GM19035 (cell line): ENCODE results near the gene TRAPPC2L.
A peak's percentile ranks its signal among the peaks of the same experiment; 100 is the strongest.

Experiments used
- ATAC-seq: cut with Tn5 transposase; IDR thresholded peaks from one replicate; pipeline ENCODE4 v1.9.1; 2021; ENCODE audit not compliant: unreplicated experiment

Gene TRAPPC2L

GRCh38 chr16:88856122-88856827, 652 bp upstream of the TRAPPC2L start:
- no peak for ATAC-seq

DNA sequence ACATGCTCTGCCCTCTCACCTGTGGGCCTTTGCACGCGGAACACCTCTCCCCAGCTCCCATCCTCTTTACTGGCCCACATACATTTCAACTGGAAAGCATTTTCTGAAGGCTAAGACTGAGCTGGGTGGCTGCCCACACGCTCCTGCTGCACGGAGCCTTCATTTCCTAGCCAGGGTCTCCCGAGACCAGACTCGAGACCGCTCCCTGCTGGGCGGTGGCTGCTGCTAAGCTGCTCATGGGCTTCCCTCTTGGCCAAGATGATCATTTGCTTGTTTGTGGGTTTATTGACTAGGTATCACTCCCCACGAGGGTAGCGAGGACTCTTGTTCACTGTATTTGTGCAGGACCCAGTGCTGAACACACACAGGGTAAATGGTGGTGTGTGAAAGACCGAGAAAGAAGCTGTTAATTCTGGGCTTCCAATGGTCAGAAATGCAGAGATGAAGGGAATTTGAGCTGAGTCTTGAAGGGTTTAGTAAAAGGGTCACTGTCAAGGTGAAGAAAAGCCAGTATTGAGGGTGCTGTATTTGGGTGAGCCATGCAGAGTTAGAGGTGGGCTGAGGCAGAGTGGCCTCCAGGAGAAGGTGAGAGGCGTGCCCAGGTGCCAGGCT, 907 bp downstream of the TRAPPC2L start:
- ATAC-seq, result peak; percentile 40

- ATAC-seq, result no peak
Observed at GRCh38 chr16:88859381-88860091, 2.6 kb downstream of the TRAPPC2L start.

DNA sequence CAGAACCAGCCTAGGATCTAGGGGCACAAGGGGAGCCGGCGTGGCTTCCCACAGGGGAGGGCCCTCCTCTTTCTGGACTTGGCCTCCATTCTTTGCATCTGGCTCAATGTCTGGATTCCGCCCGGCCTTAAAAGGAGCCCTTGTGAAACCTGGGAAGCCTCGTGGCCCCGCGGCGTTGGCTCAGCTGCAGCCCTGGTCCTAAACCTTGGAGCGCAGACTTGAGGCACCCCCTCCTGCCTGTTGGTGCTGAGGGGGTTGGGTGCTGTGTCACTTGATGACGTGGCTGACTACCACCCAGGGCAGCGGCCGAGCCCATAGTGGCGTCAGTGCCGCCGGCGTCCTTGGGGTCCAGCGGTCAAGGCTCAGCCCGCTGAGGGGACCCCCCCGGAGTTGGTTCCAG, 4.4 kb downstream of the TRAPPC2L start:
- ATAC-seq, result no peak

- ATAC-seq, result no peak
Observed at GRCh38 chr16:88862968-88863367, 6.0 kb downstream of the TRAPPC2L start.

DNA sequence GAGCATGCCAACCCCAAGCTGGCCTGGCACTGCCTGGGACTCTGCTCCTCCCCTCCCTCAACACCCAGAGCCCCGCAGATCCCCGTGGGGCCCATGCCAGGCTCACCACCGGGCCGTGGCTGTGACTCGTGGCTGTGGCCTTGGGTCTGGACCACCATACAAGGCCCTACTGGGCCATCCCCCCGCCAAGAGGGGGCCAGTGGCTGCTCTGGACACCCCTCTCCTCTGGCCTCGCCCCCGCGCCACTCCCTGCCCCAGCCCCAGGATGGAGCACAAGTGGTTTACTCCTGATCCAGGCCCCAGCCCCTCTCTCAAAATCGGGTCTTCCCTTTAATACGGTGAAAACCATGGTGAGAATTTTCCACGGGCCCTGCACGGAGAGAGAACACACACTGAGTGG, 6.5 kb downstream of the TRAPPC2L start:
- no peak for ATAC-seq

DNA sequence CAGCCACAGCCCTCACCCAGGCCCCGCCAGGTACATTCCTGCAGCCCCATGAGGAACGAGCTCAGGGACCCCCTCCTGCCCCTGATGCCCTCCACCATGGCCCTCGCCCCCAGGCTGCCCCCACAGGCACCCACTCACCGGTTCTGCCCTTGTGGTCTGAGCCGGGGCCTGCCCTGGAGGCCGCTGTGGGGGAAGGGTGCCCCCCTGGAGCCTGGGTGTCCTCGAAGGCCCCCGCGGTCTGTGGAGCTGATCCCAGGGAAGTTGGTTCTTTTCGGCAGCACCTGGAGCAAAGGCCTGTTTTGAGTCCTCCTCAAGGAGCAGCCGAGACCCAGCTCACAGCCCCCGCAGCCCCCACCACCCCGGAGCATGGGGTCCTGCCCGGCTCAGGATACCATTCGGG, 7.2 kb downstream of the TRAPPC2L start:
- ATAC-seq, result no peak

GRCh38 chr16:88864521-88864920, 7.6 kb downstream of the TRAPPC2L start:
- ATAC-seq, result no peak

- no peak for ATAC-seq
Observed at GRCh38 chr16:88865310-88865709, 8.4 kb downstream of the TRAPPC2L start.

DNA sequence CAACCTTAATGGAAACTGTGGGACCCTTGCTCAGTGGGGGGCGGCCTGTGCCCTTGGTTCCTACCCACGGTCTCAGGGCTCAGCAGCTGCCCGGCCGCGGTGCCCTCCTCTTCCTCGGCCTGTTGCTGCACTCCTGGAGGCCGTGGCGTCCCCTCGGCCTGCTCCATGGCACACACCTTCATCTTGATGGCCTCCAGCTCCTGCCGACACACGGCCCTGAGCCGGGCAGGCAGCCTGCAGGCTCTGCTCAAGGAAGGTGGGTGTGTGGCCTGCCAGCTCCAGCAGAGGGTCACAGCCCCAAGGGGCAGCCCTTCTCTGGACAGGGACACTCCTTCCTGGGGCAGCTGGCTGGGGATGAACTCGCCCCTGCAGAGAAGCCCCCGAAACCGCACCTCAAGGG, 8.8 kb downstream of the TRAPPC2L start:
- no peak for ATAC-seq

- ATAC-seq, result no peak
Observed at GRCh38 chr16:88866151-88866920, 9.4 kb downstream of the TRAPPC2L start, which contains the start of gene PABPN1L. PABPN1L (minus strand) TSS chr16:88866660; CDS start chr16:88866606, 54 bp downstream.

DNA sequence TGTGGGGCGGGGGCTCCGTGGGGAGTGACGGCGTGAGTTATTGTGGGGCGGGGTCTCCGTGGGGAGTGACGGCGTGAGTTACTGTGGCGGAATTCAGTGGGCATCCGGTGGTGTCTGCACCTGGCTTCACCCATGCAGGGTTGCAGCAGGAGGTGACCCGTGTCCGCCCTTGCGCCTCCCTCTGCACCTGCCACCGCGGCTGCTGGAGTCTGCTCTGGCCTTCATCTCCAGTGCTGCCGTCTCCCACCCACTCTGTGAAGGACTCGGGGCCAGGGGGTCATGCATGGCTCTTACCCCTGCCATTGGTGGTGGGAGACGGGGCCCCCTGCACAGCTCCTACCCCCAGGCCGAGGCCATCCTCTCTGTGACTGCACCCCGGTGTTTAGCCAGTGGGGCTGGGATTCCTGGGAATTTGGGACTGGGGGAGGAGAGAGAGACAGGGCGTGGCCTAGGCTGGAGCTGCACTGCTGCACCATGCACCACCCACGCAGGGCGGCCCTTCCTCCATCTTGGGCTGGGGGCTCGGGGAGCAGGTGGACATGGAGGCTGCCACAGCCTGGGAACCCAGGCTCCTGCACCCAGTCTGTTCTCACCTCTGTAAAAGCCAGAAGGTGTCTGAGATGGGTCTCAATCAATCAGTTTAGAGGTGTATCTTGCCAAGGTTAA, 10.8 kb downstream of the TRAPPC2L start:
- no peak for ATAC-seq

DNA sequence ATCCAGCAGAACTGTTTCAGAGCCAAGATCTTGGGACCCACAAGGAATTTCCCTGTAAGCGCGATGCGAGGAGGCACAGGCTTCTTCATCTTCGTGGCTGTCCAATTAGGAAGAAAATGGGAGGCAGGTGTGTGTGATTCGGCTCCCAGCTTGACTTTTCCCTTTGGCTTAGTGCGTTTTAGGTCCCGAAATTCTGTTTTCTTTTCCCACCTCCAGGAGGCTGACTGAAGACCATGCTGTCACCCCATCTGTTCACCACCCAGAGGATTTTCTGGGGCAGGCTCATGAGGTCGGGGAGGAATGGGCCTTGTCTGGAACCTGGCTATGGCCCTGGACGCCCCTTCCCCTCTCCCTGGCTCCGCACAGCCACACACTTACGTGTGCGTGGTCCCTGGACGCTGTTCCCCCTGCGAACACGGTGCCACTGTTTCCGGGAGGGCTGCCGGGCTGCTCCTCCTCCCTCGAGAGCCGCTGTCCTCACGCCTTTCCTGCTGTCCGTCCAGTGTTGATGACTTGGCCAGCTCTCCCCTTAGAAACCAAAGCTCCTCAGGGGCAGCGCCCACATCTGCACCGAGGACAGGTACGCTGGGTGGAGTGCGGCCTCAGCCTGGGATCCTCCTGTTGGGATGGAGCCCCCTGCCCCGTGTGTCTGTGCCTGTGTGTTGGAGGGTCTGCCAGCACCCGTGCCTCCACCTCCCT, 12.2 kb downstream of the TRAPPC2L start:
- ATAC-seq, result no peak

- ATAC-seq, result no peak
Observed at GRCh38 chr16:88869673-88869980, 12.7 kb downstream of the TRAPPC2L start.

DNA sequence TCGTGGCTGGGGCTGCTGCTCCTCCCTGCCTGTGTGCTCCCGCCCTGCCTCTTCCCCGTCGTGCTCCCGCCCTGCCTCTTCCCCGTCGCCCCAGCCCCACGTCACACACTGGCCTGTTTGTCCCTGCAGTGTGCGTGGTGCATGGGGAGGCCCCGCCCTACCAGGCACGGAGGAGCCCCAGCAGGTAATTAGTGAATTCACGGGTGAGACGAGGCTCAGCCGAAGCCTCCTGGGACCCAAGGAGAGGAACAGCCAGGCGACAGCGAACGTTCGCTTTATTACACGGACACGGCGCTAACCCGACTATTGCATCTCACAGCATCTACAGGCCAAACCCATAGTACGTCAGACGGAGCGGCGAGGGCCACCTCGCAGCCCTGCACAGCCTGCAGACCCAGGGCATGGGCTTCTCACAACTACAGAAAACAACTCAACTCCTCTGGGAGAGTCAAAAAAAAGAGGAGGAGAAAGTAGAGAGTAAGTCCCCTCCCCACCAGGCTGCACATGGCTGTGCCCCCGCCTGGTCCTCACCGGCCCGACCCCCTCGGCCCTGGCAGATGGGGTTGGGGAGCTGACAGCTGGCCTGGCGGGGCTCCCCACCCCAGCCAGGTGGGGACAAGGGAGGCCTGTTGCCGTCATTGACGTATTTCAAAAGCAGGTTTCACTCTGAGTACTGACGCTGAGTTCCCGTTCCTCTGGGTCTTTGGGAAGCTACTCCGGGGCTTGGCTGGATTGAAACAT, 13.9 kb downstream of the TRAPPC2L start:
- ATAC-seq, result no peak

DNA sequence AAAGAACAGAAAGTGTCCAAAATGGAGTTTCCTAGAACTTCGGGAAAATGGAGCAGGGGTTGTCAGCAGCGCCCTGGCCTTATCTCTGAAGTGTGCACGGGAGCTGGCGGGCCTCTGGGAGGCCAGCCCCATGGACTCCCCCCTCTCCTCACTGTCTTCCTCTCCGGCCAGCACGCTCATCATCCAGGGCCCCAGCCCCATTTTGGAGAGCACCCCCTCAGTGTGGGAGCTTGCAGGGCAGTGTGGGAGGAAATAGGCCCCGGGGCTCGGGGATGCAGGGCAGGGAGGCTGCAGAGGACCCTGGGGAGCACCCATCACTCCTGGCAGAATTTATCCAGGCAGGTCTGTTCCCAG, 14.4 kb downstream of the TRAPPC2L start:
- ATAC-seq, result no peak

DNA sequence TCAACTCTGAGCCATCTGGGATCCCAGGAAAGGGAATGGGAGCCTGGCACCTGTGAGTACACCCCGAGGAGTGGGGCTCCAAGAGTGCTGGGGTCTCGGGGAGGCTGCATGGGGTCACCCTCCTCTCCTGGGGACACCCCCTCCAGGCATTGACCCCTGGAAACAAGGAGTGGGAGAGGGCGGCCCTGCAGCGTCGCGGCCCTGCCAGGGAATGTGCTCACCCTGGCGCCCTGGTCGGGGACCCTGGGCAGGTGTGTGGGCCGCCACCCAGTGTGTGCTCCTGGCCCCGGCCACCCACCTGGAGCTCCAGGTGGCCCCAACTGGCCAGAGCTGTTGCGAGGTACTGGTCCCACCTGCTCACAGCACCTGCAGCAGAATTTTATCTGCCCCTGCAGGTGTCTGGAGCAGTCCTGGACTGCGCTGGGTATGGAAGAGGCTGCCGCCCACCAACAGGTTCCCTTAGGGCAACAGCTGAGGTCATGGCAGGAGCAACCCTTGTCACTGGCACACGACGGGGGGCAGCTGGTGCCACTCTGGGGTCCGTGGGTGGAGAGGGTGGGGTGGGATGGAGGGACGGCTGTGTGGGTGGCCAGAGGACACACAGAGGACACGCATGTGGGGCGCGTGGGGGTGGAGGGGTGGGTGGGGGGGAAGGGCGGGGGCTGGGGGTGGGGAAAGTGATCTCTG, 14.9 kb downstream of the TRAPPC2L start:
- no peak for ATAC-seq

- ATAC-seq, result no peak
Observed at GRCh38 chr16:88872650-88873331, 15.9 kb downstream of the TRAPPC2L start.
